Activated T-cell treated with anti-CD3 and anti-CD28 coated beads, Interleukin-2, amount 50 U/mL, for 24 hours (primary cell): ENCODE data around the gene MARK3.

Source experiments
- DNase-seq: peaks from one replicate; pipeline ENCODE4 v3.0.0-alpha.2; 2020
- H3K27ac Mint-ChIP-seq: 2 replicates; pipeline ENCODE4 v1.8.0; 2020; ENCODE audit warnings: mild to moderate bottlenecking, mixed read lengths
- H3K27me3 Mint-ChIP-seq: 2 replicates; pipeline ENCODE4 v1.8.0; 2020; ENCODE audit warnings: mixed read lengths
- H3K36me3 Mint-ChIP-seq: 2 replicates; pipeline ENCODE4 v1.8.0; 2020; ENCODE audit warnings: low read depth, mixed read lengths
- H3K4me1 Mint-ChIP-seq: 2 replicates; pipeline ENCODE4 v1.8.0; 2020; ENCODE audit warnings: low read depth, mixed read lengths
- H3K4me3 Mint-ChIP-seq: 2 replicates; pipeline ENCODE4 v1.8.0; 2020; ENCODE audit warnings: mild to moderate bottlenecking, moderate library complexity, mixed read lengths
- H3K9me3 Mint-ChIP-seq: 2 replicates; pipeline ENCODE4 v1.8.0; 2020; ENCODE audit warnings: mixed read lengths

The MARK3 gene

DNA sequence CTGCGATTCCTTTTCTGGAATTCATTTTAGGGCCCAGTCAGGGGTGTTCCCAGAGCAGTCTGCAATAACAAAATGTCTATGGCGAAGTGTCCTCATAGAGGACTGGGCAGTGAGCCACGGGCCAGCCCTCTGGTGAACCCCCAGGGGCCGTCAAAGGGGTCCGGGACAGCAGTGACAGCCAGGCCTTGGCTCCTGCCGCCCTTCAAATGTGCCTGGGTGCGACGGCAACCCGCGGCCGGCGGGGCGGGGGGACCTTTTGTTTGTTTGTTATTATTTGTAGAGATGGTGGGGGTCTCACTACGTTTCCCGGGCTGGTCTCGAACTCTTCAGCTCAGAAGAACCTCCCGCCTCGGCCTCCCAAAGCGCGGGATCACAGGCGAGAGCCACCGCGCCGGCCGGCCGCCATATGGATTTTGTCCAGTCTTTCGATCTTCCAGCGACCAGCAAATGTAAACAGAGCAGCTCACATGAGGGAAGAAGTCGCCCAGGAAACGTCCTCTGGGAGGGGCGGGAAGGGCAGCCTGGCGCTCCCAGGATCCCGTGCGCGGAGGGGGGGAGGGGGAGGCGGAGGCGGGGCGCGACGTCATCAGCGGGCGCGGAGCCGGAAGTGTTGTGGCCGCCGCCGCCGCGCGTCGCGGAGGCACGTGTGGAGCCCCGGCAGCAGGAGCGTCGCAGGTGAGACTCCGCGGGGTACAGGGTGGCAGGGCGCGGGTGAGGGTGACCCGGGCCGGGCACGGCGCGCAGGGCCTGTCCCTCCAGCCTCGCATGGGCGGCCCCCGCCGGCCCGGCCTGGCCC is 143.6 kb downstream of the MARK3 start, which contains the start of gene TRMT61A:
Gene TRMT61A (plus strand): TSS at position 610 of the 796 bp plus-strand sequence. CDS start 783 bp downstream, outside the sequence.
- peak; percentile 87 for DNase-seq
- H3K4me3 Mint-ChIP-seq = peak within 1 kb of the TSS; percentile 94
- H3K4me1 Mint-ChIP-seq = peaks cover 38% of the 10 kb centered on the region
- H3K27me3 Mint-ChIP-seq = peaks cover 5% of the 10 kb centered on the region
- peaks cover 38% of the 10 kb centered on the region for H3K36me3 Mint-ChIP-seq
- H3K27ac Mint-ChIP-seq = peak within 1 kb of the TSS; percentile 97
- no peaks in the 10 kb centered on the region for H3K9me3 Mint-ChIP-seq

DNA sequence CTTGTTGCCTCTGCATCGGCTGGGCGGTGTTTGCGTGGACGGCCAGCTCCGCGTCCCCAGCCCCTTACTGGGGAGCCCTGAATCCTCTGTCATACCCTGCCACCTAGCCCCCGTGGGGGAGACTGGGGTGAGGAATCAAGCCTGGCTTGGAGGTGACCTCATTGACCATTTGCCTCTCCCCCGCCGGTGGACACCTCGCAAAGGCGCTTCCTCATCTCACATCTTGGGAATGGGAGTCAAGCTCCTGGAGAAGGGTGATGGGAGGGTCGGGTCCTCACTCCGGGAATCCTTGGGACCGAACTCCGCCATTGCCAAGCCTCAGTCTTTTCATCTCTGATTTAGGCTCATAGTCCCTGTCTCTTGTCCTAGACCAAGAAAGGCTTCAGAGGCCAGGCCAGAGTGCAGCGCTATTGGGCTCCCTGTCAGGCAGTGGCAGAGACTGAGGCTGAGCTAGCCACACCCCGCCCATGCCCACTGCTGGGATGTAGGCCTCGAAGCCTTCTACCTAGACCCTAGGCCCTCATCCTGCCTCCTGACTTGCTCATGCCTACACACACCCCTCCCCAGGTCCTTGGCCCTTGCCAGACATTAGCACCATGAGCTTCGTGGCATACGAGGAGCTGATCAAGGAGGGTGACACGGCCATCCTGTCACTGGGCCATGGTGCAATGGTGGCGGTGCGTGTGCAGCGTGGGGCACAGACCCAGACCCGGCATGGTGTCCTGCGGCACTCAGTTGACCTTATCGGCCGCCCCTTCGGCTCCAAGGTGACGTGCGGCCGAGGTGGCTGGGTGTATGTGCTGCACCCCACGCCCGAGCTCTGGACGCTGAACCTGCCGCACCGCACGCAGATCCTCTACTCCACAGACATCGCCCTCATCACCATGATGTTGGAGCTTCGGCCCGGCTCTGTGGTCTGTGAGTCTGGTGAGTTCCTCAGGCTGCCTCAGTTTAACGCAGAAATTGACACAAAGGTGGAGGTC is 144.5 kb downstream of the MARK3 start:
- peak overlapping the region; percentile 96 for H3K27ac Mint-ChIP-seq
- no peak for DNase-seq
- no peaks in the 10 kb centered on the region for H3K27me3 Mint-ChIP-seq
- H3K4me1 Mint-ChIP-seq = peaks cover 38% of the 10 kb centered on the region
- no peaks in the 10 kb centered on the region for H3K9me3 Mint-ChIP-seq
- peaks cover 42% of the 10 kb centered on the region for H3K36me3 Mint-ChIP-seq
- H3K4me3 Mint-ChIP-seq = peak overlapping the region; percentile 94

- peaks cover 38% of the 10 kb centered on the region for H3K4me1 Mint-ChIP-seq
Observed at GRCh38 chr14:103530390-103530789, 145.2 kb downstream of the MARK3 start.

GRCh38 chr14:103530831-103531230 is 145.6 kb downstream of the MARK3 start:
- H3K4me3 Mint-ChIP-seq = peak overlapping the region; percentile 94
- no peak for DNase-seq
- no peaks in the 10 kb centered on the region for H3K27me3 Mint-ChIP-seq
- peaks cover 38% of the 10 kb centered on the region for H3K4me1 Mint-ChIP-seq
- no peaks in the 10 kb centered on the region for H3K9me3 Mint-ChIP-seq
- H3K36me3 Mint-ChIP-seq = peaks cover 49% of the 10 kb centered on the region
- peak overlapping the region; percentile 96 for H3K27ac Mint-ChIP-seq

More at GRCh38 chr14:103530390-103530789, 145.2 kb downstream of the MARK3 start:
- Mint-ChIP-seq H3K27ac (peak overlapping the region; percentile 96), H3K4me3 (peak overlapping the region; percentile 94), H3K9me3 (no peaks in the 10 kb centered on the region), H3K27me3 (no peaks in the 10 kb centered on the region), H3K36me3 (peaks cover 47% of the 10 kb centered on the region)
- DNase-seq = no peak

- peak overlapping the region; percentile 39 for H3K4me3 Mint-ChIP-seq
- H3K9me3 Mint-ChIP-seq = no peaks in the 10 kb centered on the region
Observed at GRCh38 chr14:103531421-103532215, 146.4 kb downstream of the MARK3 start.

GRCh38 chr14:103532216-103533136 is 147.3 kb downstream of the MARK3 start:
- no peaks in the 10 kb centered on the region for H3K27me3 Mint-ChIP-seq
- H3K27ac Mint-ChIP-seq = no peak overlapping the region
- no peaks in the 10 kb centered on the region for H3K9me3 Mint-ChIP-seq
- peak overlapping the region; percentile 15 for H3K4me3 Mint-ChIP-seq
- DNase-seq = no peak
- peaks cover 32% of the 10 kb centered on the region for H3K4me1 Mint-ChIP-seq
- H3K36me3 Mint-ChIP-seq = peaks cover 52% of the 10 kb centered on the region

More at GRCh38 chr14:103531421-103532215, 146.4 kb downstream of the MARK3 start:
- no peak for DNase-seq
- no peaks in the 10 kb centered on the region for H3K27me3 Mint-ChIP-seq
- peaks cover 50% of the 10 kb centered on the region for H3K36me3 Mint-ChIP-seq
- peak overlapping the region; percentile 76 for H3K27ac Mint-ChIP-seq
- peaks cover 38% of the 10 kb centered on the region for H3K4me1 Mint-ChIP-seq

DNA sequence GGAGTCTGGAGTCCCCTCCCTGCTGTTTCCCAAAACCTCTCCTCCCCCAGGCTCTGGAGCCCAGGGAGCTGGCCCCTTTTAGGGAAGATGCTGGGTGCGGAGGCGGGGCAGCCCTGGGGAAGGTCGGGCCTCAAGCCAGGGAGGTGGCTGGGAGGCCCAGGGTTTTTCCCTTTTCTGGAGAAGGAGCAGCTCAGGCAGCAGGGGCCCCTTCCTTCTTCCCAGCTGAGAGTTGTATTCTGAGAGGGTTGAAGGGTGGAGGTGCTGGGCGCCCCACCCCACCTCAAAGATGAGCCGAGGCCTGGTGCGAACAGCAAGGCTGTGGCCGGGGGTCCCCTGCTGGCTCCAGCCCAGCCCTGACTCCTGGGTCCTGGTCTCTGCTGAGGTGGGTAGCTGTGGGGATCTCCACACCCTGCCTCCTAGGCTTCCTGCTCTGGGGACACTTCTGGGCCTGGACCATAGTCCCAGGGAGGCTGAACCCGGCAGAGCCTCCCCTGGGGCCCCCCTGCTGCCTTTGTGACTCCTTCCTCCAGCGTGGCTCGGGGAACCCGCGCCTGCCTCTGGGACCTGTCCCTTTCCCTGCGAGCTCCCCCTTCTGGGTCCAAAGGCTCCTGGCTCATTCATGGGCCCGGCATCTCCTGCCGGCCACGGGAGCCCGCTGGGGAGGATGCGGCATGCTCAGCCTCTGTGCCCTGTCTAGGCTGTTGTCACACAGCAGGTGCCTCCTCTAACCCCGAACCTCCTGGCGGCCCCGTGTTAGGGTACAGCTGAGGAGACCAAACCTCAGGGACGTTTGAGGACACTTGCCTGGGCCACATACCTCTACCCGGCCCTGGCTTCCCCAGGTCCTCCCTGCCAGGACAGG is 148.2 kb downstream of the MARK3 start:
- Mint-ChIP-seq H3K36me3 (peaks cover 52% of the 10 kb centered on the region), H3K4me3 (no peak overlapping the region), H3K27ac (no peak overlapping the region), H3K4me1 (peaks cover 26% of the 10 kb centered on the region), H3K27me3 (no peaks in the 10 kb centered on the region), H3K9me3 (no peaks in the 10 kb centered on the region)
- DNase-seq = no peak

GRCh38 chr14:103533999-103534575 is 148.9 kb downstream of the MARK3 start:
- no peak for DNase-seq
- Mint-ChIP-seq H3K27ac (no peak overlapping the region), H3K27me3 (no peaks in the 10 kb centered on the region), H3K36me3 (peaks cover 51% of the 10 kb centered on the region), H3K9me3 (no peaks in the 10 kb centered on the region), H3K4me3 (no peak overlapping the region), H3K4me1 (peaks cover 21% of the 10 kb centered on the region)

GRCh38 chr14:103534576-103535061 is 149.4 kb downstream of the MARK3 start:
- H3K27ac Mint-ChIP-seq = no peak overlapping the region
- no peak for DNase-seq
- no peaks in the 10 kb centered on the region for H3K27me3 Mint-ChIP-seq
- no peak overlapping the region for H3K4me3 Mint-ChIP-seq
- H3K9me3 Mint-ChIP-seq = no peaks in the 10 kb centered on the region
- H3K4me1 Mint-ChIP-seq = peaks cover 21% of the 10 kb centered on the region
- peaks cover 47% of the 10 kb centered on the region for H3K36me3 Mint-ChIP-seq

GRCh38 chr14:103535081-103535890 is 150.1 kb downstream of the MARK3 start:
- DNase-seq = no peak
- peaks cover 14% of the 10 kb centered on the region for H3K4me1 Mint-ChIP-seq
- H3K27ac Mint-ChIP-seq = no peak overlapping the region

DNA sequence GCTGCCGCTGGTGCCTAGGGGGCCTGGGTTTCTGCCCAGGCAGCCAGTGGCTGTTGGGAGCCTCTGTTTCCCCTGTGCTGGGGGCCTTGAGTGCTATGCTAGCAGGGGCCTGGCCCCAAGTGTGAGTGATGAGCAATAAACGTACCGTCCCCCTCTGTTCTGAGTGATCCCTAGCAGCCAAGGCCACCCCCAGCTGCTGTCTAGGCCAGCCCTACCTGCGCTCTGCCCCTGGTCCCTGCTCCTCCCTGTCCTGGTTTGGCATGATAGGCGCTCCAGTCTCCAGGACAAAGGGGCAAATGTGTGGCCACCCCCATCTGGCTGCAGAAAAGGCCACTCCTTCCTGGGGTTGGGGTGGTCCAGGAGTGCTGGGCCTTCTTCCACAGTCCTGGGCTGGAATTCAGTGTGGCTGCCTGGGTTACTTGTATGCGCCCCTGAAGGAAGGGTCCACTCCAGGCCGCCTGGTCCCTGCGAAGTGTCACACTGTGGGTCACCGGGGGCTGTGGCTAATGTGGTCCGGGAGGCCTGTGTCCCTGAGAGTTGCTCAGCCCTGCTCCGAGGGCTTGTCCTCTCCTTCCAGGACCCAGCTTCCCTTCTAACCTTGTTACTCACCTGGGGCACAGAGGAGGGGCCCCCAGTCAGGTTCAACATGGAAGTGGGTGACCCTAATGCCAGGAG is 150.8 kb downstream of the MARK3 start:
- H3K9me3 Mint-ChIP-seq = no peaks in the 10 kb centered on the region
- no peak for DNase-seq

More at GRCh38 chr14:103535081-103535890, 150.1 kb downstream of the MARK3 start:
- H3K9me3 Mint-ChIP-seq = no peaks in the 10 kb centered on the region
- no peak overlapping the region for H3K4me3 Mint-ChIP-seq
- H3K36me3 Mint-ChIP-seq = peaks cover 41% of the 10 kb centered on the region
- no peaks in the 10 kb centered on the region for H3K27me3 Mint-ChIP-seq

More for the DNA sequence above, 150.8 kb downstream of the MARK3 start:
- Mint-ChIP-seq H3K36me3 (peaks cover 33% of the 10 kb centered on the region), H3K4me1 (peaks cover 7% of the 10 kb centered on the region), H3K27ac (no peak overlapping the region), H3K27me3 (no peaks in the 10 kb centered on the region), H3K4me3 (no peak overlapping the region)
